GM12801 (cell line): ENCODE measurements around the gene NDUFAF2.

ENCODE experiments used
- TF ChIP-seq, protein P1 (sequence below): IDR thresholded peaks from one replicate; pipeline ENCODE4 v1.5.1; 2011; ENCODE audit warnings: control low read depth; ENCODE audit not compliant: insufficient read length; ENCODE audit errors: extremely low read depth

Gene NDUFAF2

GRCh38 chr5:60993425-60993824, 48.4 kb downstream of the NDUFAF2 start:
- TF ChIP-seq, protein P1, sequence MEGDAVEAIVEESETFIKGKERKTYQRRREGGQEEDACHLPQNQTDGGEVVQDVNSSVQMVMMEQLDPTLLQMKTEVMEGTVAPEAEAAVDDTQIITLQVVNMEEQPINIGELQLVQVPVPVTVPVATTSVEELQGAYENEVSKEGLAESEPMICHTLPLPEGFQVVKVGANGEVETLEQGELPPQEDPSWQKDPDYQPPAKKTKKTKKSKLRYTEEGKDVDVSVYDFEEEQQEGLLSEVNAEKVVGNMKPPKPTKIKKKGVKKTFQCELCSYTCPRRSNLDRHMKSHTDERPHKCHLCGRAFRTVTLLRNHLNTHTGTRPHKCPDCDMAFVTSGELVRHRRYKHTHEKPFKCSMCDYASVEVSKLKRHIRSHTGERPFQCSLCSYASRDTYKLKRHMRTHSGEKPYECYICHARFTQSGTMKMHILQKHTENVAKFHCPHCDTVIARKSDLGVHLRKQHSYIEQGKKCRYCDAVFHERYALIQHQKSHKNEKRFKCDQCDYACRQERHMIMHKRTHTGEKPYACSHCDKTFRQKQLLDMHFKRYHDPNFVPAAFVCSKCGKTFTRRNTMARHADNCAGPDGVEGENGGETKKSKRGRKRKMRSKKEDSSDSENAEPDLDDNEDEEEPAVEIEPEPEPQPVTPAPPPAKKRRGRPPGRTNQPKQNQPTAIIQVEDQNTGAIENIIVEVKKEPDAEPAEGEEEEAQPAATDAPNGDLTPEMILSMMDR: no peak

- TF ChIP-seq, protein P1: no peak
Measured at GRCh38 chr5:60993875-60994571, 49.0 kb downstream of the NDUFAF2 start.

DNA sequence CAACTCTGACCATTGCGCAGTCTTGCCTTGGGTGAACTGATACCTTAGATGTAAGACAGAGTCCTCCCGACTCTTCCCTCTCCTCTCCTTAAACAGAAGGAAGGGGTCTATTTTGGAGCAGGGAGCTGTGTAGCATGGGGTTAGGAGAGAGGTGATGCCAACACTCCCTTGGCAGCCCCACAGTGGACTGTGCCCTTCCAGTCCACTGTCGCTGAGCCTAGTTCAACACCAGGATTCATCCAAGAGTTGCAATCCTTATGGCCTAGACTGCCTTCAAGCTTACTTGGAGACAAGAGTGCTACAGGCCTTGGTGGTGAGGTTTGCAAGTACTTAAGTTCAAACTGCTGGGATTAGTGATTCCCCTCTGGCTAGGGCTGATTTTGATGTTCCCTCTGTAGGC, 51.4 kb downstream of the NDUFAF2 start:
- TF ChIP-seq, protein P1: no peak

DNA sequence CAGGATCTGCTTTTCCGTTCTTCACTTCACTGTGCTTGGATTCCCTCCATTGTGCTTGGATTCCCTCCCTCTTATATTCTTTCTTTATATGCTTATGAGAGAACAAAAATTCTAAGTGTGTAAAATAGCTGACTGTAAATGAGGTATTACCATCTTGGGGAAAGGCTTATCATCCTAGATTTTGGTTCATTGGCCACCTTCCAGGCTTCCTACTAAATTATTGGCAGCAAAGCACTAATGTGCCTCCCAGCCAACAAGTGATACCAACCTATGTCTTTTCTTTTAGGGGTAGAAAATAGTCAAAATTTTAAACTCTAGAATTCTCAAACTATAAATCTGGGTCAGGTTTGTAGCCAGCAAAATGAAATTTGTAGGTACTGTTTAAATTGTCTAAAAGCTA, 52.7 kb downstream of the NDUFAF2 start:
- TF ChIP-seq, protein P1: no peak

- TF ChIP-seq, protein P1: no peak
Measured at GRCh38 chr5:61000887-61001286, 55.9 kb downstream of the NDUFAF2 start.

- TF ChIP-seq, protein P1: no peak
Measured at GRCh38 chr5:61001647-61002046, 56.6 kb downstream of the NDUFAF2 start.

GRCh38 chr5:61002611-61003355, 57.8 kb downstream of the NDUFAF2 start:
- TF ChIP-seq, protein P1: no peak
